Endodermal cell (in vitro differentiated cells): ENCODE data around the gene SUPT3H. TPM values are rescaled to one million over a fixed set of nuclear protein-coding genes. Genes with fewer than 3 reads are reported as not detected.

Source experiments
- DNase-seq: peaks from one replicate; pipeline ENCODE4 v3.0.0-alpha.2; 2017
- H3K27ac ChIP-seq: 2 replicates; pipeline ENCODE4 v1.5.1; 2013; ENCODE audit warnings: mild to moderate bottlenecking, low read depth, low read length, moderate library complexity
- H3K27me3 ChIP-seq: 2 replicates; pipeline ENCODE4 v1.6.1; 2013; ENCODE audit warnings: mild to moderate bottlenecking, low read length, moderate library complexity; ENCODE audit not compliant: insufficient read depth, control insufficient read depth, poor library complexity, severe bottlenecking
- H3K36me3 ChIP-seq: 2 replicates; pipeline ENCODE4 v1.7.0; 2013; ENCODE audit warnings: mild to moderate bottlenecking, low read length, moderate library complexity; ENCODE audit not compliant: control insufficient read depth, insufficient read depth
- H3K4me1 ChIP-seq: one replicate; pipeline ENCODE4 v1.7.0; 2013; ENCODE audit warnings: low read length; ENCODE audit not compliant: control insufficient read depth, insufficient read depth
- H3K4me3 ChIP-seq: 2 replicates; pipeline ENCODE4 v1.5.1; 2013; ENCODE audit warnings: mild to moderate bottlenecking, low read length, moderate library complexity
- H3K9ac ChIP-seq: 2 replicates; pipeline ENCODE4 v1.6.1; 2013; ENCODE audit warnings: mild to moderate bottlenecking, low read length, moderate library complexity; ENCODE audit not compliant: poor library complexity, severe bottlenecking; ENCODE audit errors: extremely low read depth
- H3K9me3 ChIP-seq: 2 replicates; pipeline ENCODE4 v1.6.1; 2013; ENCODE audit warnings: mild to moderate bottlenecking, low read length, moderate library complexity; ENCODE audit not compliant: control insufficient read depth
- H3K27ac Mint-ChIP-seq: 2 replicates; pipeline ENCODE4 v1.8.0; 2020; ENCODE audit warnings: mixed read lengths
- H3K27me3 Mint-ChIP-seq: 2 replicates; pipeline ENCODE4 v1.8.0; 2021; ENCODE audit warnings: mild to moderate bottlenecking, mixed read lengths; ENCODE audit not compliant: insufficient read depth
- H3K36me3 Mint-ChIP-seq: 2 replicates; pipeline ENCODE4 v1.8.0; 2020; ENCODE audit warnings: low read depth, mixed read lengths
- H3K4me1 Mint-ChIP-seq: 2 replicates; pipeline ENCODE4 v1.8.0; 2020; ENCODE audit warnings: mixed read lengths
- H3K4me3 Mint-ChIP-seq: 2 replicates; pipeline ENCODE4 v1.8.0; 2020; ENCODE audit warnings: mild to moderate bottlenecking, moderate library complexity, mixed read lengths
- H3K9me3 Mint-ChIP-seq: 2 replicates; pipeline ENCODE4 v1.8.0; 2020; ENCODE audit warnings: mild to moderate bottlenecking, mixed read lengths
- CTCF ChIP-seq: fragments of 200-600 bp; sonication (generic); conservative IDR thresholded peaks from 2 replicates; pipeline ENCODE4 v1.5.0; 2021; ENCODE audit warnings: antibody characterized with exemption, mild to moderate bottlenecking
- WGBS, 2 experiments: methylation state at CpG; one replicate each; pipeline versions ENCODE4 v1.1.5 to v1.1.7; 2013; ENCODE audit warnings: missing lambda C conversion rate in 2 of 2, mixed read lengths in 1 of 2; ENCODE audit not compliant: insufficient coverage in 1 of 2, insufficient read length in 1 of 2; 5-methylcytosine and 5-hydroxymethylcytosine counted together
- total RNA-seq, 2 donors: library from RNA; stranded (reverse); fragmentation: NEBNext Ultra II Directional in 1 of 2; extraction: Animal tissue kit (Norgen Biotek cat#: 25700) in 1 of 2; gene quantifications; 2 replicates in 1 of 2; 3 replicates in 1 of 2; pipeline ENCODE4 v1.2.1, GENCODE V29; 2021

SUPT3H gene
- total RNA-seq, 2 donors from 2014 or later: 32.4 to 34.7 TPM

DNA sequence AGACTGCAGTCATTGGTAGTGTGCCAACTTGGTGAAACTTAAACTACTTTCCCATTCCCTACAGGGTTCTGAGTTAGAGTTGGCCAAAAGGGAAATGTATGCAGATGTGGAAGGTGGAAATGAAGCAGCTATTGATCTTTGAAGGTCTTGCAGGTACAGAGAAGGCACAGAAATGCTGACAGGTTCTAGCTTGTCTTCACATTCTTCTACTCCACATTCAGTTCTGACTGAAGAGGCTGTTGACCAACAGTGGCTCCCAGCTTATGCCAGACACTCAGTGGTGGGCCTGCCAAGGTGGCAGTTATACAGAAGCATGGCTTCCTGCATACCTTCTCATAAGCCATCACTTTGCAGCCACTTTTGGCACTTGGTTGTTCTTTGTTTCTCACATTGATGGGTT lies 566.3 kb downstream of the SUPT3H start:
- H3K4me3 Mint-ChIP-seq: no peak overlapping the region
- H3K27ac Mint-ChIP-seq: no peak overlapping the region
- peaks cover 13% of the 10 kb centered on the region for H3K4me1 Mint-ChIP-seq
- no peak for DNase-seq
- H3K9ac ChIP-seq: no peak overlapping the region
- TF ChIP-seq CTCF: no peak
- H3K27me3 Mint-ChIP-seq: no peaks in the 10 kb centered on the region
- no peaks in the 10 kb centered on the region for H3K9me3 Mint-ChIP-seq
- H3K36me3 Mint-ChIP-seq: peaks cover 1% of the 10 kb centered on the region
- H3K4me3 ChIP-seq: no peak overlapping the region
- no peaks in the 10 kb centered on the region for H3K4me1 ChIP-seq
- no peaks in the 10 kb centered on the region for H3K9me3 ChIP-seq
- no peaks in the 10 kb centered on the region for H3K36me3 ChIP-seq
- H3K27ac ChIP-seq: no peak overlapping the region
- H3K27me3 ChIP-seq: no peaks in the 10 kb centered on the region

- no peak overlapping the region for H3K4me3 ChIP-seq
- no peaks in the 10 kb centered on the region for H3K36me3 ChIP-seq
- H3K4me1 Mint-ChIP-seq: peaks cover 16% of the 10 kb centered on the region
- no peak for TF ChIP-seq CTCF
- no peaks in the 10 kb centered on the region for H3K9me3 Mint-ChIP-seq
- 84 to 88% methylated on average over 2 of the region's 2 CpGs for WGBS, 2 experiments
- H3K9me3 ChIP-seq: no peaks in the 10 kb centered on the region
- no peak overlapping the region for H3K4me3 Mint-ChIP-seq
- no peak overlapping the region for H3K9ac ChIP-seq
- H3K27me3 ChIP-seq: no peaks in the 10 kb centered on the region
- DNase-seq: no peak
- H3K27me3 Mint-ChIP-seq: no peaks in the 10 kb centered on the region
- no peaks in the 10 kb centered on the region for H3K36me3 Mint-ChIP-seq
- H3K27ac ChIP-seq: no peak overlapping the region
- no peaks in the 10 kb centered on the region for H3K4me1 ChIP-seq
- no peak overlapping the region for H3K27ac Mint-ChIP-seq
These were observed 568.5 kb downstream of the SUPT3H start for GRCh38 chr6:44809258-44809657.

DNA sequence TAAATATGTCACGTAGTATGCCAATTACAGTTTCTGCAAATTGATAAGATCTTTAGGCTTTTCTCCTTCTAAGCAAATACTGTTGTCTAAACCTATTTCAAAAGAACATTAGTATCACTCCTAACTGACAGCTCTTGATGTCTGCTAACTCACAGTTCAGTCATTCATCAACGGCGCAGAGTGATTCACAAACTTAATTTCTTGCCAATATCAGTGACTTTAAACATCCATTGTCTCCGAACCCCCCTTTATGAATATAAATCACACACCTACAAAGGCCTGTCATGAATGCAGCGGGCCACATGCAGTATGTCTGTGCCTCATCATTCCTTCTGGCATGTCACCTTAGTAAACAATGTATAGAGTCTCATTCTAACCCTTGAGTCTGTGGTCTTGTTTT lies 569.6 kb downstream of the SUPT3H start:
- Histone ChIP-seq H3K27me3 (no peaks in the 10 kb centered on the region), H3K9ac (no peak overlapping the region), H3K9me3 (no peaks in the 10 kb centered on the region), H3K4me3 (no peak overlapping the region), H3K4me1 (no peaks in the 10 kb centered on the region), H3K27ac (no peak overlapping the region), H3K36me3 (no peaks in the 10 kb centered on the region)
- no peak overlapping the region for H3K4me3 Mint-ChIP-seq
- no peaks in the 10 kb centered on the region for H3K36me3 Mint-ChIP-seq
- WGBS, 2 experiments: 92 to 95% methylated on average over 4 to 5 of the region's 5 CpGs
- H3K9me3 Mint-ChIP-seq: no peaks in the 10 kb centered on the region
- DNase-seq: no peak
- peaks cover 16% of the 10 kb centered on the region for H3K4me1 Mint-ChIP-seq
- no peak overlapping the region for H3K27ac Mint-ChIP-seq
- TF ChIP-seq CTCF: no peak
- no peaks in the 10 kb centered on the region for H3K27me3 Mint-ChIP-seq
